Upper lobe of left lung (tissue), 4 donors: Measurements from ENCODE around the gene DNASE1L3.

Source experiments
- CTCF ChIP-seq, 6 experiments: fragments of 450-650 bp in 4 of 6; fragments of 200-600 bp in 2 of 6; sonication (generic) in 2 of 6; IDR thresholded peaks; one replicate each; pipeline ENCODE4 v1.5.1; 2016 to 2019; ENCODE audit warnings: antibody characterized with exemption in 6 of 6
- EP300 ChIP-seq, 4 donors: sonication (generic); formaldehyde crosslinking; IDR thresholded peaks; one replicate each; pipeline ENCODE4 v1.5.1; 2017; ENCODE audit warnings: antibody characterized with exemption in 4 of 4, control low read depth in 2 of 4
- POLR2A ChIP-seq, 4 donors: fragments of 450-650 bp; IDR thresholded peaks; one replicate each; pipeline ENCODE4 v1.5.1; 2016 to 2017; ENCODE audit warnings: antibody characterized with exemption in 4 of 4, mild to moderate bottlenecking in 2 of 4
- POLR2AphosphoS5 ChIP-seq, 2 donors: sonication (generic); formaldehyde crosslinking; IDR thresholded peaks; one replicate each; pipeline ENCODE4 v1.5.1; 2017; ENCODE audit warnings: antibody characterized with exemption in 2 of 2

DNA sequence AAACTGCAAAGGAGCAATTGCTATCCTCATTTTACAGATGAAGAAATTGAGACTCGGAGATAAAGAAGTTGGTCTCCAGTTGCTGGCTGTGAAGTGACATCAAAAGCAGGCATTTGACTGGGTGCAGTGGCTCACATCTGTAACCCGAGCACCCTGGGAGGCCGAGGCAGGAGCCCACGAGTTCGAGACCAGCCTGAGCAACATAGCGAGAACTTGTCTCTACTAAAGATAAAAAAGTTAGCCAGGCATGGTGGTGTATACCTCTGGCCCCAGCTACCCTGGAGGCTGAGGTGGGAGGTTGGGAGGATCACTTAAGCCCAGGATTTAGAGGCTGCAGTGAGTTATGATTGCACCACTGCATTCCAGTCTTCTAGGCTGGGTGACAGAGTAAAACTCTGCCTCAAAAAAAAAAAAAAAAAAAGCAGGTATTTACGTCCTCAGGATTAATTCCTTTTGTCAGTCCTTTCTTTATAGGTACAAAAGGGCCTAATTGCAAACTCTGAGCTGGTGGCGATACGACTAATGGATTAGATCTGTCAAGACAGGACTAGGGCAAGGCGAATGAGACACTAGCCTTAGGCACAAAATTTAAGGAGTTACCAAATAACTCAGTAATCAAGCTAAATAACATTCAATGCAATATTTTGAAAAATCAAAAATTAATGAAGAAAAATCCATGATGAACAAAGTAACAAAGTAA, 5.9 kb upstream of the DNASE1L3 start:
- TF ChIP-seq CTCF (IDR thresholded peaks at IDR 0.05) (no peak), EP300 (IDR thresholded peaks at IDR 0.05) (no peak), POLR2AphosphoS5 (IDR thresholded peaks at IDR 0.05) (no peak), POLR2A (IDR thresholded peaks at IDR 0.05) (no peak)
